ENCODE measurements around the gene NFX1. TPM values are rescaled to one million over a fixed set of nuclear protein-coding genes. Genes with fewer than 3 reads are reported as not detected.
"Not testable (repeated sequence)": the region's sequence is repeated elsewhere in the genome, so short reads cannot be mapped to it uniquely, and the experiment has no call there.

NFX1 gene
- total and polyA plus RNA-seq, 12 donors, result 17.5 to 44.4 (median 31.2) TPM

- intact Hi-C loops (cut with DNase I), result no loop called here
- Histone ChIP-seq H3K27me3 (no peaks in the 10 kb centered on the region), H3K9me3 (replicated peaks in 1 of 3) (no peaks in the 10 kb centered on the region), H3K36me3 (replicated peaks in 1 of 2) (peaks cover 0 to 100% of the 10 kb centered on the region in 2 donors), H3K4me3 (no peak overlapping the region), H3K27ac (no peak overlapping the region), H3K4me1 (replicated peaks in 1 of 2) (no peaks in the 10 kb centered on the region)
- no peak for DNase-seq
- 81 to 90% (median 84%) methylated on average over 2 of the region's 2 CpGs for WGBS, 4 donors
- TF ChIP-seq POLR2A (IDR thresholded peaks at IDR 0.05) (no peak), CTCF (IDR thresholded peaks at IDR 0.05) (no peak)
Observed at GRCh38 chr9:33310748-33311147, 20.4 kb downstream of the NFX1 start.

DNA sequence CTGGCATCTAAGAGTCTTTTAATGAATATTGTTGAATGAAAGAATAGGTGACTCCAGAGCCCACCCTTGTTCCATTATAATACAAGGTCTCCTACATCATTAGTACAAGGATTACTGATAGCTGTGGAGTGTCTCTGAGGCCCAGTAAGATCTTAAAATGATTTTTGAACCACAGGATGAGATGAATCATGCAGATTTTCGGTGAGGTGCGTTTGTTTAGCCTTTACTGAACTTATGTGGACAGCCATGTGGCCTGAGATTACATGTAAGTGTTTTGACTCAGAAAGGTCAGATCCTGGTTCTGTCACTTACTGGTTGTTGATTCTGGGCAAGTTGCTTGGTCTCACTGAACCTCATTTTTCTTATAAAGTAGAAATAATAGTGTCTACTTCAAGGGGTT is 21.6 kb downstream of the NFX1 start:
- no peaks in the 10 kb centered on the region for H3K4me1 ChIP-seq (replicated peaks in 1 of 2)
- H3K9me3 ChIP-seq (replicated peaks in 1 of 3), result no peaks in the 10 kb centered on the region
- H3K4me3 ChIP-seq, result no peak overlapping the region
- peaks cover 0 to 99% of the 10 kb centered on the region in 2 donors for H3K36me3 ChIP-seq (replicated peaks in 1 of 2)
- H3K27me3 ChIP-seq, result no peaks in the 10 kb centered on the region
- 70 to 83% (median 75%) methylated on average over 2 of the region's 2 CpGs for WGBS, 4 donors
- intact Hi-C loops (cut with DNase I), result no loop called here
- H3K27ac ChIP-seq, result no peak overlapping the region
- TF ChIP-seq POLR2A (IDR thresholded peaks at IDR 0.05) (no peak), CTCF (IDR thresholded peaks at IDR 0.05) (no peak)
- DNase-seq, result no peak

GRCh38 chr9:33315371-33315770 is 25.1 kb downstream of the NFX1 start:
- no peak for DNase-seq
- Histone ChIP-seq H3K4me3 (no peak overlapping the region), H3K36me3 (replicated peaks in 1 of 2) (peaks cover 0 to 95% of the 10 kb centered on the region in 2 donors), H3K9me3 (replicated peaks in 1 of 3) (no peaks in the 10 kb centered on the region), H3K27ac (no peak overlapping the region), H3K27me3 (no peaks in the 10 kb centered on the region), H3K4me1 (replicated peaks in 1 of 2) (peaks cover 2 to 7% of the 10 kb centered on the region in 2 donors)
- TF ChIP-seq POLR2A (IDR thresholded peaks at IDR 0.05) (no peak), CTCF (IDR thresholded peaks at IDR 0.05) (no peak)
- intact Hi-C loops (cut with DNase I), result no loop called here
- 75 to 83% (median 79%) methylated on average over 4 to 5 of the region's 5 CpGs for WGBS, 4 donors

DNA sequence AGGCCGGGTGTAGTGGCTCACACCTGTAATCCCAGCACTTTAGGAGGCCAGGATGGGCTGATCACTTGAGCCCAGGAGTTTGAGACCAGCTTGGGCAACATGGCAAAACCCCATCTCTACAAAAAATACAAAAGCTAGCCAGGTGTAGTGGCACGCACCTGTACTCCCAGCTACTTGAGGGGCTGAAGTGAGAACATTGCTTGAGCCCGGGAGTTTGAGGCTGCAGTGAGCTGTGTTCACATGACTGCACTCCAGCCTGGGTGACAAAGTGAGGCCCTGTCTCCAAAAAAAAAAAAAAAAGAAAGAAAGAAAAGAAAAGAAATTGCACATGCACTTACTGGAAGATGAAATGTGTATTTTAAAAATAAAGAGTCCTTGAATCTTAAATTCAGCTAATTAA is 26.8 kb downstream of the NFX1 start:
- H3K4me3 ChIP-seq; H3K27ac ChIP-seq; H3K9me3 ChIP-seq (replicated peaks in 1 of 3); H3K27me3 ChIP-seq; DNase-seq; intact Hi-C loops (cut with DNase I): not testable (repeated sequence)
- 92 to 98% (median 95%) methylated on average over 3 of the region's 3 CpGs for WGBS, 4 donors
- H3K36me3 ChIP-seq (replicated peaks in 1 of 2), result peaks cover 0 to 95% of the 10 kb centered on the region in 2 donors
- peaks cover 8 to 12% of the 10 kb centered on the region in 2 donors for H3K4me1 ChIP-seq (replicated peaks in 1 of 2)

DNA sequence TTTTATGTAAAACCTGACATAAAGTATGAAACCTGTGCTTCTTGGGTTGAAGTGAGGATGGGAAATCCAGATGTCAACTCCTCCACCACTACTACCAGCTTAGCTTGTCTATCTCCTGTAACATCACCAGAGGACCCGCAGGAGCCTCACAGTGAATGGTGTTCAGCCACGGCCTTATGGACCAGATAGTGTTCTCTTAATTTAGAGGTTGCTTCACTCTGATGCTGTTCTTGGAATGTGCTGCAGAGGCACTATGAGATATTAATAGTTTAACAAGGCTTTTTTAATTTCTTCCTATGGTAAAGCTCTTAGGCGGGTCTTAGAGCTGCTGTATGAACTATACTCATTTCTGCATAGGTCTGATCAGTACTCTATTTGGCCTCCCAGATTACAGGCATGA is 27.9 kb downstream of the NFX1 start:
- H3K9me3 ChIP-seq (replicated peaks in 1 of 3), result no peaks in the 10 kb centered on the region
- H3K4me1 ChIP-seq (replicated peaks in 1 of 2), result peaks cover 8 to 12% of the 10 kb centered on the region in 2 donors
- TF ChIP-seq CTCF (IDR thresholded peaks at IDR 0.05) (no peak), POLR2A (IDR thresholded peaks at IDR 0.05) (no peak)
- no peaks in the 10 kb centered on the region for H3K27me3 ChIP-seq
- no peak overlapping the region for H3K4me3 ChIP-seq
- H3K36me3 ChIP-seq (replicated peaks in 1 of 2), result peaks cover 0 to 94% of the 10 kb centered on the region in 2 donors
- DNase-seq, result no peak
- intact Hi-C loops (cut with DNase I), result no loop called here
- 93 to 100% (median 95%) methylated on average over 3 of the region's 3 CpGs for WGBS, 4 donors
- no peak overlapping the region for H3K27ac ChIP-seq
